ENCODE data around the gene TOMM7. TPM values are rescaled to one million over a fixed set of nuclear protein-coding genes. Genes with fewer than 3 reads are reported as not detected.
A peak's percentile ranks its signal among the peaks of the same experiment; 100 is the strongest.

The TOMM7 gene
- total RNA-seq, 1 donor from 2014 or later = 191 TPM

DNA sequence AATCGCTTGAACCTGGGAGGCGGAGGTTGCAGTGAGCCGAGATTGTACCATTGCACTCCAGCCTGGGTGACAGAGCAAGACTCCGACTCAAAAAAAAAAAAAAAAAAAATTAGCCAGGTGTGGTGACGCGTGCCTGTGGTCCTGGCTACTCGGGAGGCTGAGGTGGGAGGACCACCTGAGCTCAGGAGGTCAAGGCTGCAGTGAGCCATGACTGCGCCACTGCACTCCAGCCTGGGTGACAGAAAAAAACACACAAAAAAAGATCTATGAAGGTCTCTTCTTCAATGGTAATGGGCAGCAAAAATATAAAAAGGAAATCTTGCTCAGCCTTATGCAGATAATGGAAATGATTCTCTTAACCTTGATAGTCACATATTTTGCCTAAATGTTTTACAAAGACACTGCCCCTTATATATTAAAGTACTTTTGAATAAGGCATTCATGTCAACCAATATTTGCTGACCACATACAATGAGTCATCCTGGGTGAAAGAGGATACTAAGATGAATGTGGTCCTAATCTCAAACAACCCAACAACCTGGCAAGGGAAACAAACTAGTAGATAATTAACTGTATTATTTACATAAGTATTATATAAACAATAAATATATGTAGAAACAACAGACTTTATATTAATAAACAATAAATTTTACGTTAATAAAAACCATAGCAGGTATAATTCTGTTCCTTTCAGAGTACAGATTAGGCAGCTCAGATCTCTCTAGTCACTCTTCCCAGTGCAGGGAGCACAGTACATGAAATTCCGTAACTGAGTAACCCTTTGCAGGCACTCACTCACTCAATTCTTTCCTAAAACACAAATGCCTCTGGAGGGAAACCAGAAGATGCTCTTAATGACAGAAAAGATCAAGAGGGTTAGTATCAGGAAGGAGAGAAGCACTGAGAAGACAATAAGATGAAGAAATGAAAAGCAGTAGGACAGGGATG is 8.1 kb downstream of the TOMM7 start:
- no peak overlapping the region for H3K4me3 Mint-ChIP-seq (ENCODE audit: unreplicated experiment)
- H3K36me3 Mint-ChIP-seq (ENCODE audit: low read depth, unreplicated experiment) = peaks cover 12% of the 10 kb centered on the region
- H3K27me3 Mint-ChIP-seq (ENCODE audit: unreplicated experiment) = no peaks in the 10 kb centered on the region
- H3K9me3 Mint-ChIP-seq (ENCODE audit: unreplicated experiment) = no peaks in the 10 kb centered on the region
- H3K27ac Mint-ChIP-seq (ENCODE audit: unreplicated experiment) = no peak overlapping the region
- no peak for TF ChIP-seq CTCF (IDR thresholded peaks at IDR 0.05; ENCODE audit: unreplicated experiment)
- H3K4me1 Mint-ChIP-seq (ENCODE audit: unreplicated experiment) = peaks cover 6% of the 10 kb centered on the region
- DNase-seq (ENCODE audit: low spot score) = no peak

GRCh38 chr7:22812353-22812752 is 10.3 kb downstream of the TOMM7 start:
- Mint-ChIP-seq H3K27me3 (ENCODE audit: unreplicated experiment) (no peaks in the 10 kb centered on the region), H3K27ac (ENCODE audit: unreplicated experiment) (peak overlapping the region; percentile 50), H3K36me3 (ENCODE audit: low read depth, unreplicated experiment) (peaks cover 12% of the 10 kb centered on the region), H3K4me3 (ENCODE audit: unreplicated experiment) (no peak overlapping the region), H3K9me3 (ENCODE audit: unreplicated experiment) (no peaks in the 10 kb centered on the region), H3K4me1 (ENCODE audit: unreplicated experiment) (peaks cover 9% of the 10 kb centered on the region)
- no peak for DNase-seq (ENCODE audit: low spot score)
- TF ChIP-seq CTCF (IDR thresholded peaks at IDR 0.05; ENCODE audit: unreplicated experiment) = no peak

GRCh38 chr7:22811746-22812280 is 10.8 kb downstream of the TOMM7 start:
- Mint-ChIP-seq H3K27ac (ENCODE audit: unreplicated experiment) (peak overlapping the region; percentile 50), H3K4me3 (ENCODE audit: unreplicated experiment) (no peak overlapping the region), H3K36me3 (ENCODE audit: low read depth, unreplicated experiment) (peaks cover 10% of the 10 kb centered on the region), H3K9me3 (ENCODE audit: unreplicated experiment) (no peaks in the 10 kb centered on the region), H3K27me3 (ENCODE audit: unreplicated experiment) (no peaks in the 10 kb centered on the region), H3K4me1 (ENCODE audit: unreplicated experiment) (peaks cover 9% of the 10 kb centered on the region)
- no peak for TF ChIP-seq CTCF (IDR thresholded peaks at IDR 0.05; ENCODE audit: unreplicated experiment)
- DNase-seq (ENCODE audit: low spot score) = no peak

DNA sequence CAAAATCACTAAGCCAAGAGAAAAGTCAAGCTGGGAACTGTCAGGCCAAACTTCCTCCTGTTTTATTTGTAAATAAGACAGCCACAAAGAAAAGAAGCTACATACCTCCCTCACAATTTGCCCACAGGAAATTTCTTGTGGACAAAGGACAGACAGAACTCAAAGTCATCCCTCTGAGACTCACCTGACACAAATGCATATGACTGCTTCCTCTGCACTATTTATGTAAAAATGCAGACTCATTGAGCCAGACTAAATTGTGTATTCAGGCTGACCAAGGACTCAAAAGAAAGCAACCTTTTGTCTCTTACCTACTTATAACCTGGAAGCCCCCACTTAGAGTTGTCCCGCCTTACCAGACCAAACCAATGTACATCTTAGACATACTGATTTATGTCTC is 11.8 kb downstream of the TOMM7 start:
- no peak for DNase-seq (ENCODE audit: low spot score)
- no peaks in the 10 kb centered on the region for H3K9me3 Mint-ChIP-seq (ENCODE audit: unreplicated experiment)
- H3K36me3 Mint-ChIP-seq (ENCODE audit: low read depth, unreplicated experiment) = peaks cover 5% of the 10 kb centered on the region
- no peaks in the 10 kb centered on the region for H3K27me3 Mint-ChIP-seq (ENCODE audit: unreplicated experiment)
- peak overlapping the region; percentile 53 for H3K27ac Mint-ChIP-seq (ENCODE audit: unreplicated experiment)
- no peak for TF ChIP-seq CTCF (IDR thresholded peaks at IDR 0.05; ENCODE audit: unreplicated experiment)
- peaks cover 9% of the 10 kb centered on the region for H3K4me1 Mint-ChIP-seq (ENCODE audit: unreplicated experiment)
- no peak overlapping the region for H3K4me3 Mint-ChIP-seq (ENCODE audit: unreplicated experiment)
